Measurements from ENCODE around the gene NCL.

- TF ChIP-seq POLR2A (IDR thresholded peaks at IDR 0.05; ENCODE audit: low read depth, low read length) (no peak), CEBPB (IDR thresholded peaks at IDR 0.05; ENCODE audit: low read depth, low read length) (no peak), CHD1 (IDR thresholded peaks at IDR 0.05; ENCODE audit: low read depth, low read length) (no peak), CTCF (conservative IDR thresholded peaks at IDR 0.05; ENCODE audit: low read depth, low read length) (no peak), NFE2L2 (IDR thresholded peaks at IDR 0.05; ENCODE audit: low read depth, low read length) (no peak), SMC3 (IDR thresholded peaks at IDR 0.05; ENCODE audit: low read depth, low read length) (no peak), RCOR1 (IDR thresholded peaks at IDR 0.05; ENCODE audit: insufficient replicate concordance, low read length) (no peak), MXI1 (IDR thresholded peaks at IDR 0.05; ENCODE audit: borderline replicate concordance, low read depth, low read length) (no peak), FOS (IDR thresholded peaks at IDR 0.05; ENCODE audit: low read depth, low read length) (no peak)
Observed at GRCh38 chr2:231411237-231411636, 53.0 kb downstream of the NCL start.
